Measurements from ENCODE around the gene CYSLTR1.
"Not testable (repeated sequence)": the region's sequence is repeated elsewhere in the genome, so short reads cannot be mapped to it uniquely, and the experiment has no call there.

CYSLTR1 gene

GRCh38 chrX:78327370-78328086, at the start of gene CYSLTR1:
Gene CYSLTR1, minus strand, starts transcription at chrX:78327611. Its CDS starts 53,865 bp downstream, at chrX:78273746.
- no peak for DNase-seq

GRCh38 chrX:78377186-78377585, 49.8 kb upstream of the CYSLTR1 start:
- no peak for DNase-seq

- no peak for DNase-seq
Observed at GRCh38 chrX:78375894-78376293, 48.5 kb upstream of the CYSLTR1 start.

- no peak for DNase-seq
Observed at GRCh38 chrX:78366576-78366975, 39.2 kb upstream of the CYSLTR1 start.

GRCh38 chrX:78357342-78358055, 30.1 kb upstream of the CYSLTR1 start:
- no peak for DNase-seq

GRCh38 chrX:78333521-78333920, 6.1 kb upstream of the CYSLTR1 start:
- DNase-seq = peak; percentile 3

- DNase-seq = no peak
Observed at GRCh38 chrX:78331708-78332107, 4.3 kb upstream of the CYSLTR1 start.

GRCh38 chrX:78330540-78330939, 3.1 kb upstream of the CYSLTR1 start:
- no peak for DNase-seq

GRCh38 chrX:78330068-78330467, 2.7 kb upstream of the CYSLTR1 start:
- no peak for DNase-seq

GRCh38 chrX:78329486-78329885, 2.1 kb upstream of the CYSLTR1 start:
- no peak for DNase-seq

GRCh38 chrX:78326401-78326800, 1.0 kb downstream of the CYSLTR1 start:
- no peak for DNase-seq

GRCh38 chrX:78322863-78323262, 4.5 kb downstream of the CYSLTR1 start:
- DNase-seq = no peak

- DNase-seq = no peak
Observed at GRCh38 chrX:78321809-78322208, 5.6 kb downstream of the CYSLTR1 start.

- no peak for DNase-seq
Observed at GRCh38 chrX:78316265-78316664, 11.1 kb downstream of the CYSLTR1 start.

- DNase-seq = no peak
Observed at GRCh38 chrX:78315745-78316144, 11.7 kb downstream of the CYSLTR1 start.

- DNase-seq = no peak
Observed at GRCh38 chrX:78314561-78314960, 12.8 kb downstream of the CYSLTR1 start.

- no peak for DNase-seq
Observed at GRCh38 chrX:78313526-78313925, 13.9 kb downstream of the CYSLTR1 start.

- DNase-seq = no peak
Observed at GRCh38 chrX:78307665-78308064, 19.7 kb downstream of the CYSLTR1 start.

GRCh38 chrX:78303086-78303485, 24.3 kb downstream of the CYSLTR1 start:
- DNase-seq = no peak

- not testable (repeated sequence) for DNase-seq
Observed at GRCh38 chrX:78300933-78301332, 26.5 kb downstream of the CYSLTR1 start.

GRCh38 chrX:78283511-78283910, 43.9 kb downstream of the CYSLTR1 start:
- peak; percentile 4 for DNase-seq

GRCh38 chrX:78237127-78237526, 90.3 kb downstream of the CYSLTR1 start:
- DNase-seq = no peak

GRCh38 chrX:78226047-78226446, 101.4 kb downstream of the CYSLTR1 start:
- DNase-seq = not testable (repeated sequence)
